ENCODE measurements around the gene SLC18A2. TPM values are rescaled to one million over a fixed set of nuclear protein-coding genes. Genes with fewer than 3 reads are reported as not detected.

SLC18A2 gene
- total RNA-seq, 1 donor from 2014 or later: not detected

DNA sequence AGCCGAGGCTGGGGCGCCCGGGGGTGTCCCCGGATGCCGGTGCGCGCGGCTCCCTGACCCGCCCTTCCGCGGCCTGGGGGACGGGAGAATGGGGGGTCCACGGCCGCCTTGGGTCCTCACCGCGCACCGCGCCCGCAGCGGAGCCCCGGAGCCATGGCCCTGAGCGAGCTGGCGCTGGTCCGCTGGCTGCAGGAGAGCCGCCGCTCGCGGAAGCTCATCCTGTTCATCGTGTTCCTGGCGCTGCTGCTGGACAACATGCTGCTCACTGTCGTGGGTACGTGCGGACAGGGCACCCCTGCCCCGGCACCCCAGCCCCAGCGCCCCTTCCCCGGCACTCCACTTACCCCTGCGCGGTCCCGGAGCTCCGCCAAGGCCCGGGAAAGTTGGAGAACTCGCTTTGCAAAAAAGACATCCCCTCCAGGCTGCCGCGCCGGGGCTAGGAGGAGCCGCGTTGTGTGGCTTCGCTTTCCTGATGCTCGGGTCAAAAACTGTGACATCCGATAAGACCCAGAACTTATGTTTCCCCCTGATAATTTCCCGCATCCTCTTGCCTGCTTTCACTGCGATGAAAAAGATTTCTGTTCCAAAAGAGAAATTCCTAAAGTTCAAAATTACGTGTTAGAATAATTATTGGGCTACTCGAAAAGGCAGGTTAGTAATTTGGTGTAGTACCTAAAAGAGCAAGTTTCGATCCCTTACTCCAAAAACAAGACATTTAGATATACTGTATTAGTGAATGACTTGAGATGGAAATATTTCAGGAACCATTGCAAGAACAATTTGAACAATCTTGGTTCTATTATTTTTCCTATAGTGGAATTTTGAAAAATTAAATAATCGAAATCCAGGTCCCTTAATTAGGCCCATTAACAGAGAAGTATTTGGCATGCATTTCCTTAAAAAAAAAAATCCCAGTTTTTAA is 888 bp downstream of the SLC18A2 start:
- no peak overlapping the region for H3K4me3 Mint-ChIP-seq

DNA sequence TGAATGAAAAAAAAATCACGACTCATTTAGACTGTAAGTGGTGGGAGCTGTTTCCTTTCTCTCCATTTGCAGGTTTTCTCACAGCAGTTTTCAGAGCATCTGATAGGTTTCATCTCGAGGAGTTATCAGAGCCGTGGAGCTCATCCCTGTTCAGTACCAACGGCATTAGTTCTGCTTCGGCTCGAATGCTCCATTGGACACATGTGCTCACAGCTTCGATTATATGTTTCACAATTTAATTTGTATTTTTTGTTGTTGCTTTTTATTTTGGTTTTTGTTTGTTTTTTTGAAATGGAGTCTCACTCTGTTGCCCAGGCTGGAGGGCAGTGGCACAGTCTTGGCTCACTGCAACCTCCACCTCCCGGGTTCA is 1.5 kb downstream of the SLC18A2 start:
- intact Hi-C loops (cut with micrococcal nuclease): no loop called here
- Mint-ChIP-seq H3K36me3 (ENCODE audit: low read depth) (no peaks in the 10 kb centered on the region), H3K4me1 (ENCODE audit: low read depth) (peaks cover 4% of the 10 kb centered on the region), H3K27me3 (ENCODE audit: insufficient read depth) (peaks cover 37% of the 10 kb centered on the region), H3K27ac (no peak overlapping the region), H3K4me3 (no peak overlapping the region), H3K9me3 (no peaks in the 10 kb centered on the region)
- DNase-seq (ENCODE audit: low spot score): no peak

More for the DNA sequence above, 888 bp downstream of the SLC18A2 start:
- Mint-ChIP-seq H3K27ac (no peak overlapping the region), H3K36me3 (ENCODE audit: low read depth) (no peaks in the 10 kb centered on the region), H3K4me1 (ENCODE audit: low read depth) (peaks cover 4% of the 10 kb centered on the region), H3K9me3 (no peaks in the 10 kb centered on the region), H3K27me3 (ENCODE audit: insufficient read depth) (peaks cover 35% of the 10 kb centered on the region)
- DNase-seq (ENCODE audit: low spot score): no peak
- intact Hi-C loops (cut with micrococcal nuclease): no loop called here

DNA sequence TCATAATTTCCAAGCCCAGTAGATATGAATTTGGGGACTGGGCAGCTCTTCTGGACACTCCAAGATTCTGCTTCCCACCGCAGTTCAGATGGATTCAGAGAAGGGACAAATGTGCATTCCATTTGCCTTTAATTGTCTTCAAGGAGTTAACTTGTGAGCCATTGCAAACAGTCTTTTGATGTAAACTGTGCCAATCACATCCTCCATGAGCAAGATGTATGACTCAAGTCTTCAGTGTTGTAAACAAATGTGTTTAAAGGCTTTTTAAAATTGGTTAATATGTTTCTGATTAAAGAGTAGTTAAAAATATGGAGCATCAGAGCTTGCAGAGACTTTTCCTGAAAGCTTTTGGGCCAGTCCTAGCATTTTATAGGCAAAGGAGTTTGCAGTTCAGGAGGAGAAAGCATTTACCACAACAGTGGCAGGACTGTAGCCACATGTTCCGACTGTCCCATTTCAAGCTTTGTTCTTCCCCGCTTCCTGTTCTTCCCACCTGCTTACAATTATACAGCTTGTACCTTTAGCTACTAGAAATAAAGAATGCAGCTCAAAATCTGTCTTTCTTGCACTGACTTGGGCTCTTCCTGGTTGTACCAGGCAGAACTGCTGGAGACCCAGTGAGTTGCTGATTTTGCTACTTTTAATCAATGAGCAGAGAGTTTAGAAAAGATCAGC is 6.2 kb downstream of the SLC18A2 start:
- no peaks in the 10 kb centered on the region for H3K9me3 Mint-ChIP-seq
- peaks cover 34% of the 10 kb centered on the region for H3K27me3 Mint-ChIP-seq (ENCODE audit: insufficient read depth)
- H3K27ac Mint-ChIP-seq: no peak overlapping the region

DNA sequence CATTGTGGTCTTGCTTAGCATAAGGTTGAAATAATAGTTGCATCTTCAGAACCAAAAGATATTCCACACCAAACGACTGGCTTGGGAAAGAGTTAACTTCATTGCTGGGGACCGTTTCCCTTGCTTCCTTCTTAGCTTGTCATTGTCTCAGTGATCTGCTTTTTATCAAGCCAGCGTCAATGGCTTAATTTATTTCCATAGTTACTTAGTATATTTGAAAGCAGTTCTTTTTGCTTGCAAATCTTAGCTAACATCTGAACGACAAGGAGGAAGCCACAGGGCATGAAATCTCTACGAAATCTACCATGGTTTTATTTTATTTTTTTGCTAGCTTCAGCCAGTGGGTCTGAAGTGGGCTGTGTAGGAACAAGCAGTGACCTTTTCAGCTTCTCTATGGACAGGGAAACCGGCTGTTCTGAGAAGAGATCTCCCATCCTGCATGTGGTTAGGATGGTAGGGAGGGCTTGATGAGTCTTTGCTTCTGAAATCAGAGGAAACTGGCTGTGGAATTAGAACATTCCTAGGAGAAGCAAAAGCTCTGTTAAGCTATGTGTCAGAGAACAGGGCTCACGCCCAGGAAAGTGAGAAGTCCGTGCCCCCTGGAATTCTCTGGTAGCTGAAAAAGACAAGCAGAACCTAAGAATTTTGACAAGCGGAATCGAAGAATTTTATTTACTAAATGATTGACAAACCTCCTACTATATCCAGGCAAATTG is 8.0 kb downstream of the SLC18A2 start:
- intact Hi-C loops (cut with micrococcal nuclease): no loop called here
- Mint-ChIP-seq H3K4me3 (no peak overlapping the region), H3K9me3 (no peaks in the 10 kb centered on the region), H3K27me3 (ENCODE audit: insufficient read depth) (peaks cover 20% of the 10 kb centered on the region), H3K4me1 (ENCODE audit: low read depth) (no peaks in the 10 kb centered on the region), H3K36me3 (ENCODE audit: low read depth) (no peaks in the 10 kb centered on the region), H3K27ac (no peak overlapping the region)
- DNase-seq (ENCODE audit: low spot score): no peak

More for the DNA sequence above, 6.2 kb downstream of the SLC18A2 start:
- no peak overlapping the region for H3K4me3 Mint-ChIP-seq
- no peaks in the 10 kb centered on the region for H3K36me3 Mint-ChIP-seq (ENCODE audit: low read depth)
- intact Hi-C loops (cut with micrococcal nuclease): no loop called here
- DNase-seq (ENCODE audit: low spot score): no peak
- H3K4me1 Mint-ChIP-seq (ENCODE audit: low read depth): peaks cover under 1% of the 10 kb centered on the region

DNA sequence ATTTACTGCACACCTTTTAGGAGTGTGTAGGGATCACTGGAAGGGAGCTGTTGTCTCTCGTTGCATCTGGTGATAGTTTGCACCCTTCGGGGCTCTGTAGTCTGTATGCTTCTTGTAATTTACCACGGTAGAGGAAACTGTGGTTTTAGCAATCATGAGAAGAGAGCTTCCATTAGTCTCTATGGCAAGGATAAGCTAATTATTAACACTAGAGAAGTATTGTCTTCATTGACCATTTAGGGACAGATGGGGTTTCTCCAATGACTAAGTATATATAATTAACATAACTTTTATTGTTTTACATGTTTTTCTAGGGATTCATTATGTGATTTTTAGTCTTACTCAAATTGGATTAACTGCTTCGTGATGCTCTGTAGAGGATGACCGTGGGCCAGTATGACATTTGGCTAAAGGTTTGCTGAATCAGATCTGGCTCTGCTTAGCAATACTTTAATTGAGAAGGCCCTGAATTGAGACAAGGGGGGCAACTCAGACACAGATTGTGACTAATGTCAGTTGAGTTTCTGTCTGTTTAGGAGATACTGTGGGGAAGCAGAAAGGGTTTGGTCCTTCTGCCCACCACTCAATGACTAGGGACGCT is 8.7 kb downstream of the SLC18A2 start:
- Mint-ChIP-seq H3K27ac (no peak overlapping the region), H3K4me3 (no peak overlapping the region), H3K9me3 (no peaks in the 10 kb centered on the region), H3K4me1 (ENCODE audit: low read depth) (no peaks in the 10 kb centered on the region), H3K36me3 (ENCODE audit: low read depth) (no peaks in the 10 kb centered on the region), H3K27me3 (ENCODE audit: insufficient read depth) (peaks cover 20% of the 10 kb centered on the region)
- intact Hi-C loops (cut with micrococcal nuclease): no loop called here
- no peak for DNase-seq (ENCODE audit: low spot score)

DNA sequence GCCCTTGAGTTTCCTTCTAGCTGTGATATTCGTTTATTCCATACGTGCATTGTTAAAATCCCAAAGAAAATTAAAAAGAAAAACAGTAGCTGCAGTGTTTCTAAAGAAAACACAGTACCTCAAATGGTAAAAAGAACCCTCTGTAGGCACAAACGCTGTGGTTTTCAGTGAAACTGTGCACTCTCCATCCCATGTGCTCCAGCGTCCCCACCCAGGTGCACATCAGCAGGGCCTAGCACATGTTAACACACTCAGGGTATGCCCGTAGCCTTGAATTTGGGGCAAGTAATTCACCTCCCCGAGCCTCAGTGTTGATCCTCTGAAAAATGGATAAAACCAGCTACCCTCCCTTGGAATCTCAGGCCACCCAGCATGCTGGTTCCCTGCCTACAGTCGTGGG is 9.5 kb downstream of the SLC18A2 start:
- Mint-ChIP-seq H3K4me3 (no peak overlapping the region), H3K9me3 (no peaks in the 10 kb centered on the region), H3K27ac (no peak overlapping the region), H3K36me3 (ENCODE audit: low read depth) (no peaks in the 10 kb centered on the region), H3K27me3 (ENCODE audit: insufficient read depth) (peaks cover 16% of the 10 kb centered on the region), H3K4me1 (ENCODE audit: low read depth) (no peaks in the 10 kb centered on the region)
- intact Hi-C loops (cut with micrococcal nuclease): no loop called here
- DNase-seq (ENCODE audit: low spot score): no peak

DNA sequence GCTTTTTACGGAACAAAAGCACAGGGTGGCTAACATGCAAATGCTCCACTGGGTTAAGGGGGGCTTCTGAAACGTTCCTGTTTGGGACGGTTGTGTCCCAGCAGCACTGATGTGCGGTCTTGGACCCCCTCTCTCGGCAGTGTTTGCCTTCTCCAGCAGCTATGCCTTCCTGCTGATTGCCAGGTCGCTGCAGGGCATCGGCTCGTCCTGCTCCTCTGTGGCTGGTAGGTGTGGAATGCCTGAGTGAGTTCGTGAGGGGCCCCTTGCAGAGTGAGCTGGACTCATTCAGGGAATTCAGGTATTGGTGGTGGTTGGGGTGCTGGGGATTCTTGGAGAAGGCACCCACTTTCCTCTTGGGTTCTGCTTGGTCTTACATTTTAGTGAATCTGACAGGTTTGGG is 13.0 kb downstream of the SLC18A2 start:
- Mint-ChIP-seq H3K4me3 (no peak overlapping the region), H3K36me3 (ENCODE audit: low read depth) (no peaks in the 10 kb centered on the region), H3K9me3 (no peaks in the 10 kb centered on the region), H3K27ac (no peak overlapping the region), H3K27me3 (ENCODE audit: insufficient read depth) (peaks cover 11% of the 10 kb centered on the region), H3K4me1 (ENCODE audit: low read depth) (peaks cover under 1% of the 10 kb centered on the region)
- no peak for DNase-seq (ENCODE audit: low spot score)
- intact Hi-C loops (cut with micrococcal nuclease): no loop called here

DNA sequence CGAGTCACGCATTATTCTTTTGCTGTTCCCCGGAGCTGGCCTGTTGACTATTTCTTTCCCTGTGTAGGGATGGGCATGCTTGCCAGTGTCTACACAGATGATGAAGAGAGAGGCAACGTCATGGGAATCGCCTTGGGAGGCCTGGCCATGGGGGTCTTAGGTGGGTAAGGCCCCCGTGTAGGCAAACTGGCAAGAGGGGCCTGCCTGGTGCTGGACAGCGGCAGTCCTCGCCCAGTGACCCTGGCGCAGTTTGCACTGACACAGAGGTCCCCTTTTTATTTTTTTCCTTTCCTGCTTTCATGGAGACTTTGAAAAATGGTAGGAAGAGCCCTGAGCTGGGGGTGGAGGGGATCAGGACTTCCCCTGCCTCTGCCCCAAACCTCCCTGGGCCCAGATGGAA is 13.4 kb downstream of the SLC18A2 start:
- no peak overlapping the region for H3K27ac Mint-ChIP-seq
- H3K9me3 Mint-ChIP-seq: no peaks in the 10 kb centered on the region
- no peak for DNase-seq (ENCODE audit: low spot score)
- no peak overlapping the region for H3K4me3 Mint-ChIP-seq
- intact Hi-C loops (cut with micrococcal nuclease): no loop called here
- peaks cover 10% of the 10 kb centered on the region for H3K27me3 Mint-ChIP-seq (ENCODE audit: insufficient read depth)
- H3K4me1 Mint-ChIP-seq (ENCODE audit: low read depth): peaks cover 4% of the 10 kb centered on the region
- H3K36me3 Mint-ChIP-seq (ENCODE audit: low read depth): no peaks in the 10 kb centered on the region

DNA sequence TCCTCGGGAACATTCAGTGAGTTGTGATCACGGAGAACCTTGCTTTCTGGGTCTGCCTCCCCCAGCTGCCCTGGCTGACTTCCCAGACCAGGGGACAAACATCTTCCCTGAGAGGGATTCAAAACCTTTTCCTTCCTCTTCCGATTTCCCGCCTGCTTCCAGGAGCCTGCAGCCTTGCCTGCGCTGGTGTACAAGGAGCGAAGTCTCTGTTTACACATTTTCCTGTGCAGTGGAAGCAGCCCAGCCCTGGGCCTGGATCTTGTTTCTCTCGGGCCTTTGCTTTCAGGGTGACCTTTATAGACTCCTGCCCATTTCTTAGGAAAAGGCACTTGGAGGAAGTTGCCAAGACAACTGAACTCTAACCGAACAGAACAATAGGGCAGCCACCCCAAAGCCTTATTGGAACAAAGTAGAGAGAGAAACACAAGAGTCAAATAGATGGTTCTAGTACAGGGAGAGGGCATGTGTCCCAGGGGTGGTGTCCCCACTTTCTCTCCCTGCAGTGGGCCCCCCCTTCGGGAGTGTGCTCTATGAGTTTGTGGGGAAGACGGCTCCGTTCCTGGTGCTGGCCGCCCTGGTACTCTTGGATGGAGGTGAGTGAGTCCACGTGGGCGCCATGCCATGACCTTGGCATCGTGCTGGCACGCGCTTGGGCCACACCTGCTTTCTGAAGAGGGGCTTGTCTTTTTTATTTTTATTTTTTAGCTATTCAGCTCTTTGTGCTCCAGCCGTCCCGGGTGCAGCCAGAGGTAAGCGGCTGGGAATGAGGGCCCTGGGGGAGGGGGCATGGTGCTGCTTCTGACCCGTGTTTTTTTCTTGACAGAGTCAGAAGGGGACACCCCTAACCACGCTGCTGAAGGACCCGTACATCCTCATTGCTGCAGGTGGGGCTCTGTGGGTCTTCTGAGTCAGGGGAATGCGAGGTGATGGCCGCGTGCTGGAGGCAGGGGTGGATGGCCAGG is 14.1 kb downstream of the SLC18A2 start:
- Mint-ChIP-seq H3K27ac (no peak overlapping the region), H3K27me3 (ENCODE audit: insufficient read depth) (peaks cover 11% of the 10 kb centered on the region), H3K36me3 (ENCODE audit: low read depth) (no peaks in the 10 kb centered on the region), H3K9me3 (no peaks in the 10 kb centered on the region), H3K4me3 (no peak overlapping the region), H3K4me1 (ENCODE audit: low read depth) (peaks cover 12% of the 10 kb centered on the region)
- DNase-seq (ENCODE audit: low spot score): no peak
- intact Hi-C loops (cut with micrococcal nuclease): no loop called here

DNA sequence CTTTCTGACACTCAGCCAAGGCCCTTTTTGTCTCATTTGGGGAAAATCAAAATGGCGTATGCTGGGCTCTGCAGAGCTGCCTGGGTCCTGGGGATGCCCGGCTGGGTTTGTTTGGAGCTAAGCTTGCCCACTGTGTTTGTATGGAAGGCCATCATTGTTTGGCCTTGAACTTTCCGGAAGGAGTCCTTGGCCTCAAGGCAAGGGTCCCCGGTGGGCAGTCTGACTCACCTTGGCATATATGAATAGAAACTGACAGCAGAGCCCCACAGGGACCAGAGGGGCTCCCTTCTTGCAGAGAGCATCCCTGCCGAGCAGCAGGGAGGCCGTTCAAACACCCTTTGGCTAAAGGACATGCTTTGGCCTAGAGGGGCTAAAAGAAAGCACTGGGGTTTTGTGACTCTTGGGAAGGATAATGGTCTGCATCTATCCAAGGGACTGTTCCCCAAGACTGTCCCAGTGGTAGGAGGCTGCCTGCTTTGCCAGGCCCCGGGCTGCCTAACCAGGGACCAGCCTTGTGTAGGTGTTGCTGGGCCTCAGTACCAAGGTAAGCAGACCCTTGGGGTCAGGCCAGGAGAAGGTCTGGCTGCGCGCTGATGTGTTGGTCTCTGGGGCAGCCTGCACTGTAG is 15.0 kb downstream of the SLC18A2 start:
- Mint-ChIP-seq H3K9me3 (no peaks in the 10 kb centered on the region), H3K4me3 (no peak overlapping the region)

DNA sequence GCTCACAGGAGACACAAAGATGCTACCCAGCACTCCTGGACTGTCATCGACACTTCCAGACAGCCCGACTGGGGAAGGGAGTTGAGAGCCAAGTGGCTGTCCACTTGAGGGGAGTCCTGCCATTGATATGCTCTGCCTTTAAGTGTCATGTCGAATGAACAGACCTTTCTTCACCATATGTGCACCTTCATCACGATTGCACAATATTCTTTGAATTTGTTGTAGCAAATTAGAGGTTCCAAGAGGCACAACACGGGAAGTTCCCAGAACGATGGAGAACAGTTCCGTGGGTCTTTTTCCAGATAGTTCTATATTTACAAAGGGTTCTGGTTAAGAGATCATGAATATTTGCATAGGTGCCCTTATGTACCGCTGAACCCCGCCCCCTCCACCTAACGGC is 16.0 kb downstream of the SLC18A2 start:
- no peak overlapping the region for H3K4me3 Mint-ChIP-seq
- DNase-seq (ENCODE audit: low spot score): no peak
- peaks cover 5% of the 10 kb centered on the region for H3K27me3 Mint-ChIP-seq (ENCODE audit: insufficient read depth)
- no peaks in the 10 kb centered on the region for H3K36me3 Mint-ChIP-seq (ENCODE audit: low read depth)
- intact Hi-C loops (cut with micrococcal nuclease): no loop called here
- no peaks in the 10 kb centered on the region for H3K9me3 Mint-ChIP-seq
- H3K4me1 Mint-ChIP-seq (ENCODE audit: low read depth): peaks cover 16% of the 10 kb centered on the region
- H3K27ac Mint-ChIP-seq: no peak overlapping the region

More for the DNA sequence above, 15.0 kb downstream of the SLC18A2 start:
- DNase-seq (ENCODE audit: low spot score): no peak
- intact Hi-C loops (cut with micrococcal nuclease): no loop called here
- peaks cover 16% of the 10 kb centered on the region for H3K4me1 Mint-ChIP-seq (ENCODE audit: low read depth)
- no peaks in the 10 kb centered on the region for H3K36me3 Mint-ChIP-seq (ENCODE audit: low read depth)
- H3K27ac Mint-ChIP-seq: no peak overlapping the region
- peaks cover 8% of the 10 kb centered on the region for H3K27me3 Mint-ChIP-seq (ENCODE audit: insufficient read depth)

Measured in activated T-helper 1 cell treated with anti-CD3 and anti-CD28 coated beads, Interleukin-12 subunit alpha, Interleukin-12 subunit beta, Interleukin-2, Interleukin-4 antibody, amounts not matched to agents 30 ng/mL and 10 ng/mL and 1 ng/mL, durations not matched to agents 14 hours and 24 hours and 36 hours (primary cell).